DOHH2 (cell line): ENCODE results near the gene KRTAP20-4.

Source experiments
- H3F3A ChIP-seq: fragments of 200-600 bp; sonication (generic), shearing (Covaris generic); 2 replicates; pipeline ENCODE4 v1.6.0; 2016; ENCODE audit warnings: antibody characterized with exemption, mild to moderate bottlenecking; ENCODE audit not compliant: control insufficient read depth, insufficient read depth
- H3K27ac ChIP-seq: fragments of 200-600 bp; sonication (generic); 2 replicates; pipeline ENCODE4 v1.5.1; 2014; ENCODE audit warnings: low read depth, mild to moderate bottlenecking, low read length, moderate library complexity
- H3K27me3 ChIP-seq: fragments of 200-600 bp; sonication (generic); 2 replicates; pipeline ENCODE4 v1.6.1; 2014; ENCODE audit warnings: mild to moderate bottlenecking, low read length, mixed read lengths; ENCODE audit not compliant: control insufficient read depth
- H3K36me3 ChIP-seq: fragments of 200-600 bp; sonication (generic); 2 replicates; pipeline ENCODE4 v1.6.1; 2014; ENCODE audit warnings: mild to moderate bottlenecking, low read length, moderate library complexity, mixed read lengths; ENCODE audit not compliant: control insufficient read depth
- H3K4me1 ChIP-seq: fragments of 200-600 bp; sonication (generic); 2 replicates; pipeline ENCODE4 v1.6.1; 2014; ENCODE audit warnings: mild to moderate bottlenecking, low read length, mixed read lengths; ENCODE audit not compliant: control insufficient read depth
- H3K4me2 ChIP-seq: fragments of 200-600 bp; sonication (generic); 2 replicates; pipeline ENCODE4 v1.6.0; 2014; ENCODE audit warnings: mild to moderate bottlenecking, low read length, moderate library complexity
- H3K4me3 ChIP-seq: fragments of 200-600 bp; sonication (generic); 2 replicates; pipeline ENCODE4 v1.5.1; 2014; ENCODE audit warnings: mild to moderate bottlenecking, low read length, mixed read lengths
- H3K79me2 ChIP-seq: fragments of 200-600 bp; sonication (generic); 2 replicates; pipeline ENCODE4 v1.6.1; 2014; ENCODE audit warnings: mild to moderate bottlenecking, low read length, mixed read lengths; ENCODE audit not compliant: control insufficient read depth
- H3K9me2 ChIP-seq: fragments of 200-600 bp; sonication (generic); replicated peaks from 2 replicates; pipeline ENCODE4 v1.6.1; 2014; ENCODE audit warnings: mild to moderate bottlenecking, low read length, mixed read lengths; ENCODE audit not compliant: control insufficient read depth
- H3K9me3 ChIP-seq: fragments of 200-600 bp; sonication (generic); 2 replicates; pipeline ENCODE4 v1.6.1; 2014; ENCODE audit warnings: antibody characterized with exemption, low read length, mixed read lengths; ENCODE audit not compliant: control insufficient read depth, insufficient read depth
- H4K20me1 ChIP-seq: fragments of 200-600 bp; sonication (generic); 2 replicates; pipeline ENCODE4 v1.6.0; 2014; ENCODE audit warnings: low read depth, mild to moderate bottlenecking, antibody characterized with exemption, low read length, moderate library complexity; ENCODE audit not compliant: control insufficient read depth, insufficient read depth
- EZH2phosphoT487 ChIP-seq: fragments of 200-600 bp; sonication (generic); IDR thresholded peaks from 2 replicates; pipeline ENCODE4 v1.6.1; 2017; ENCODE audit warnings: borderline replicate concordance, mild to moderate bottlenecking, antibody characterized with exemption, low read length, moderate library complexity, mixed read lengths
- TF ChIP-seq, protein P1 (sequence below): fragments of 200-600 bp; sonication (generic); IDR thresholded peaks from one replicate; pipeline ENCODE4 v1.5.1; 2014; ENCODE audit warnings: antibody characterized with exemption, mild to moderate bottlenecking, low read depth, low read length; ENCODE audit not compliant: poor library complexity, severe bottlenecking

KRTAP20-4 gene

DNA sequence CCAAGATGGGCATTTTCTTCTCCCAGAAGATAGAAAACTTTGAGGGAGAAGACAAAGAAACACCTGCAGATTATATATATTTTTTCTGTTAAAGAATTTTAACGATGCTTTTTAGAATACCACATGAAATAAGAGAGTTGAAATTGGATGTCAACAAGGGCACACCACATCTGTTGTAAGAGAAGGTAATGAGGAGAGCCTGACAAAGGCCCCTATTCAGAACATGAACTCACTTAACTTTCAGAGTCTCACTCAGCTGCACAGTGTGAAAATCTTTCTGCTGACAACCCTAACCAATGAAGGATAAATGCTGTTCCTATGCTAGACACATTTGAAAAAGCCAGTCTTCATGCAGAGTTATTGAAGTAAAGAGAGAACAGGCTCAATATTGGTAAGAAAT, 37.6 kb upstream of the KRTAP20-4 start:
- H3K9me3 ChIP-seq = no peaks in the 10 kb centered on the region
- H3K36me3 ChIP-seq = no peaks in the 10 kb centered on the region
- no peaks in the 10 kb centered on the region for H4K20me1 ChIP-seq
- H3K4me3 ChIP-seq = no peak overlapping the region
- no peaks in the 10 kb centered on the region for H3K4me1 ChIP-seq
- H3K4me2 ChIP-seq = no peak overlapping the region
- no peaks in the 10 kb centered on the region for H3K79me2 ChIP-seq
- H3K9me2 ChIP-seq = no peaks in the 10 kb centered on the region
- TF ChIP-seq EZH2phosphoT487 = no peak
- TF ChIP-seq, protein P1, sequence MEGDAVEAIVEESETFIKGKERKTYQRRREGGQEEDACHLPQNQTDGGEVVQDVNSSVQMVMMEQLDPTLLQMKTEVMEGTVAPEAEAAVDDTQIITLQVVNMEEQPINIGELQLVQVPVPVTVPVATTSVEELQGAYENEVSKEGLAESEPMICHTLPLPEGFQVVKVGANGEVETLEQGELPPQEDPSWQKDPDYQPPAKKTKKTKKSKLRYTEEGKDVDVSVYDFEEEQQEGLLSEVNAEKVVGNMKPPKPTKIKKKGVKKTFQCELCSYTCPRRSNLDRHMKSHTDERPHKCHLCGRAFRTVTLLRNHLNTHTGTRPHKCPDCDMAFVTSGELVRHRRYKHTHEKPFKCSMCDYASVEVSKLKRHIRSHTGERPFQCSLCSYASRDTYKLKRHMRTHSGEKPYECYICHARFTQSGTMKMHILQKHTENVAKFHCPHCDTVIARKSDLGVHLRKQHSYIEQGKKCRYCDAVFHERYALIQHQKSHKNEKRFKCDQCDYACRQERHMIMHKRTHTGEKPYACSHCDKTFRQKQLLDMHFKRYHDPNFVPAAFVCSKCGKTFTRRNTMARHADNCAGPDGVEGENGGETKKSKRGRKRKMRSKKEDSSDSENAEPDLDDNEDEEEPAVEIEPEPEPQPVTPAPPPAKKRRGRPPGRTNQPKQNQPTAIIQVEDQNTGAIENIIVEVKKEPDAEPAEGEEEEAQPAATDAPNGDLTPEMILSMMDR = no peak
- H3F3A ChIP-seq = no peaks in the 10 kb centered on the region
- no peaks in the 10 kb centered on the region for H3K27me3 ChIP-seq
- H3K27ac ChIP-seq = no peak overlapping the region

DNA sequence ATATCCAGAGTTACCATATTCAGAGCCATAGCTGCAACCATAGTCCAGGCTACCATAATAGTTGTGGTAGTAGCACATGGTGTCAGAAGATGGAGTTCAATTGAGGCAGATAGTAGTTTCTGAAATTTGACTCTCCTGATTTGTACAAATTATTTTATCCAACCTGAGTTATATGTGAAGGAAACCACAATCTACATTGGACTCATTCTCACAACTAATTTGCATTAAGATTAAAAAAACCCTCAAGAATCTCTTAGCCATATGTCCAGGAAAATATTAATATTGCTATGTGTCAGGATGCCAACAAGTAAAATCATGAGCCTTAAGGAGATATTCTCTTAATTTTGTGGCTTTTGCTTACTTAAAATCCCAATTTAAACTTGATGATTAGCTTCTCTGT, 30.1 kb upstream of the KRTAP20-4 start, which contains the start of gene KRTAP22-2:
TSS of gene KRTAP22-2 (minus strand) at position 101 of the 400 bp plus-strand sequence.
- H3K27me3 ChIP-seq = no peaks in the 10 kb centered on the region
- no peaks in the 10 kb centered on the region for H3K4me1 ChIP-seq
- no peak within 1 kb of the TSS for H3K27ac ChIP-seq
- H3K4me2 ChIP-seq = no peak within 1 kb of the TSS
- no peak for TF ChIP-seq EZH2phosphoT487
- TF ChIP-seq, protein P1 = no peak
- H4K20me1 ChIP-seq = no peaks in the 10 kb centered on the region
- no peaks in the 10 kb centered on the region for H3K9me3 ChIP-seq
- no peak within 1 kb of the TSS for H3K4me3 ChIP-seq
- H3K9me2 ChIP-seq = no peaks in the 10 kb centered on the region
- H3F3A ChIP-seq = no peaks in the 10 kb centered on the region
- H3K36me3 ChIP-seq = no peaks in the 10 kb centered on the region
- H3K79me2 ChIP-seq = no peaks in the 10 kb centered on the region

DNA sequence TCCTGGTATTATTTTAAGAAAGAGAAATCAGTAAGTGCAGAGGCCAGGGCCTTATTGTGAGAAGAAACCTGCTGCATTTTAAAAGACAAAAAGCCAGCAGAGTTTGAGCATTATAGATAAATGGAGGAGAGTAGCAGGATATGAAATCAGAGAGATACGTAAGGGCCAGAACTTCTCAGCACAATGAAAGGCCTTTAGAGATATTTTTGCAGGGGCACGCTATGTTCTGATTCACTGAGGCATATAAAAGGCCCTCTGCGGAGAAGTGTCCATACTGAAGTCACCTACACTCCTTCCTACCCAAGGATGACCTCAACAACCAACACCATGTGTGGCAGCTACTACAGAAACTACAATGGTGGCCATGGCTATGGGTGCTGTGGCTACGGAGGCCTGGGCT, 28.3 kb upstream of the KRTAP20-4 start, which contains the start of gene KRTAP6-3:
TSS of gene KRTAP6-3 (plus strand) at position 301 of the 400 bp plus-strand sequence. CDS start at position 307, 6 bp downstream.
- no peaks in the 10 kb centered on the region for H3K4me1 ChIP-seq
- H3K27me3 ChIP-seq = no peaks in the 10 kb centered on the region
- H3K79me2 ChIP-seq = no peaks in the 10 kb centered on the region
- H3K36me3 ChIP-seq = no peaks in the 10 kb centered on the region
- no peaks in the 10 kb centered on the region for H4K20me1 ChIP-seq
- no peaks in the 10 kb centered on the region for H3K9me2 ChIP-seq
- H3F3A ChIP-seq = no peaks in the 10 kb centered on the region
- H3K4me3 ChIP-seq = no peak within 1 kb of the TSS
- no peak within 1 kb of the TSS for H3K27ac ChIP-seq
- TF ChIP-seq, protein P1 = no peak
- TF ChIP-seq EZH2phosphoT487 = no peak
- no peaks in the 10 kb centered on the region for H3K9me3 ChIP-seq
- no peak within 1 kb of the TSS for H3K4me2 ChIP-seq
